Activated CD8-positive, alpha-beta memory T cell treated with anti-CD3 and anti-CD28 coated beads for 4 hours (primary cell): ENCODE results near the gene PGA3.
"Not testable (repeated sequence)": the region's sequence is repeated elsewhere in the genome, so short reads cannot be mapped to it uniquely, and the experiment has no call there.

Experiments used
- DNase-seq, 2 donors: peaks; one replicate each; pipeline ENCODE4 v3.0.0-alpha.2; 2020; ENCODE audit warnings: low read depth in 2 of 2

Gene PGA3

DNA sequence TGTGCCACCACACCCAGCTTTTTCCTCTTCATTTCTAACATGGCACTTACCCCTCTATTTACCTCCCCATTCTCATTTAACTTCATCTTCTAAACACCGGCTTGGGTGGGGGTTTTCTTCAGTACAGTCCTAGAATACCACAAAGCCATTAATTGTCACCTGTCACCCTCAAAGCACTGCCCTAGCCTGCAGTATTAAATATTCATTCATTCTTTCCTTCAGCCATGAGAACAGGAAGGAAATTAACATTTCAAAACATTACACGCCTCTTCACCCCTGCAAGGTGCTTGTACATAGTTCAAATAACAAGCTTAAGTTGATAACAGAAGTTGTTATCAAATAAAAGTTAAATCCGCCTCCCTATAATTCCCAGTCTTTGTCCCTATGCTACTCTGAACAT lies 31.4 kb upstream of the PGA3 start:
- no peak for DNase-seq

DNA sequence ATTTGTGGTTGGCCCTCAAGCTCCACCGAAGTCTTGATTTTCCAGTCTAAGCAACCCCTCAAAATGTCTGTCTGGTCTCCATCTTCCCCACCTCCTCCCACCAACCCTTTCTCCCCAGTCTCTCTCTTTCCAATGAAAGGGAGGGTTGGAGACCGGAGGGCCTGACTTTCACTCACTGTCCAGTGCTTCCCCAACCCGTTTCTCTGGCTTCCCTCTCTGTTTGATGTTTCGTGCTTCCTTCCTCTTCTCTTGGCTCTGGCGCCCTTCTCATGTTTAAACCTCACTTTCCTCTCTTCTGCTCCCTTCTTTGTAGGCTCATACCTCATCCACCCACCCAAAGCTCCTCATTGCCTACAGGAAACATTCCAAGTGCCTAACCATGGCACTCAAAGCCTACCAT lies 31.0 kb upstream of the PGA3 start:
- DNase-seq = no peak

DNA sequence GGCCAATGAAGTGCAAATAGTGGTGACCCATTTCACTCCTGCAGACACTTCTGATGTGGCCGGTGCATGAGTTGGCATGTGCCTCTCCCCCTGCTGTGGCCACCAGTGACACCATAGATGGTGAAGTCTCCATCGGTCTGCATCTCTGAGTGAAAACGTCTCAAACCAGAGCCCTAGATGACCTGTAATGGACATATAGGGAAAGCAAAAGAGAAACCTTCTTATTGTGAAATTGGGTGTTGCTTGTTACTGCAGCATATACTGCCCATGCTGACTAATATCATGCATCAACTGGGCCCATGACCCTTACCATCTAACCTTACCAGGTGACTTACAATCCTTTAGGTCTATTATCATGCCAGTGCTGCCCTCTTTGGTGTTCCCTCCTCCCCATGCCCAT lies 30.4 kb upstream of the PGA3 start:
- no peak for DNase-seq

DNA sequence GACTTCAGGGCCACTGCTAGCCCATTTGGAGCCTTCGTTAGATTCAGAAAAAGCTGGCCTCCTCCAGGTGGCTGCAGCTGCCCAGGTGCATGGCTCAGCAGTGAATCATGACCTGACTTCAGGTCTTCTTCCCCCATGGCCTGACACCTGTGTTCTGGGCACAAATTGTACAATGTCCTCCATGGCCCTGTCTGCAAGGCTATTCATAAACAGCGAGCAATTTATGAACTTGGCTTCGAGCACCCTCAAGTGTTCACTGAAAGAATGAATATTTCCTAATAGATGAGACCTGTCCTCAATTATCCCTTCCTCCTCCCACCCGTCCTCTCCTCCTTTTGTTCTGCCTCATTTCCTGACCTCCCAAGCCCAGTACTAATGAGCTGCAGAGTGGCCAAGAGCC lies 29.9 kb upstream of the PGA3 start:
- no peak for DNase-seq

DNA sequence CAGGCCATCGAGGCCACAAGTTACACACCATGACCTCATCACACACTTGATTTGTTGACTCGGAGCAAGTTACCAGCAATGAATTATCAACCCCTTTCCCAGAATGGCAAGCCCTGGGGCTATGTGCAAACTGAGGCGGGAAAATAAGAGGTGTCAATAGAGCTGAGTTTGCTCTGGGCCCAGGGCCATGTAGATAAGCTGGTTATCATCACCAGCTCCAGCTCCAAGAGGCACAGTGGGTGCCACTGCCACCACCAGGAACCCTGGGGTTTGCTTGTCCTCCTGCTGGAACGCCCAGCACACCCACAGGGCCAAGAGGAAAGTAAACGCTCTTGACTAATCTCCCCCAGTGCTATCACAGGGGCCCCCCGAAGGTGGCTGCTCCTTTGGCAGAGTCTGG lies 29.0 kb upstream of the PGA3 start:
- DNase-seq = no peak

DNA sequence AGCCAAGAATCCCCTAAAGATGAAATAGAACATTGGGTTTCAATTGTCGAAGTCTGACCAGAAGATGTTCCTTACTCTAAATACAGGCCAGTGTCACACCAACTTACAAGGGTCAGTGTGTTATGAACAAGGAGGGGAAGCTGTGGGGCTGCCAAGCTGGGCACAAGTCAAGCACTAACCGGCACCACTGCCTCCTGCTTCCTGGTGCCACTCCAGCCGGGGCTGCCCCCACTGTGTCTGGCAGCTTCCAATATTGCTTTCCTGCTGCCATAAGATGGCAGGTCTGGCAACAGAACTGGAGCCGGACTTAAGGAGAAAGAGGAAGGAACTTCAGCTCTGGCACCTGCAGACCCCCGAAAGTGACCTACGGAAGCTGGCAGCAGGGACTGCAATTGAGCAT lies 28.4 kb upstream of the PGA3 start:
- no peak for DNase-seq

DNA sequence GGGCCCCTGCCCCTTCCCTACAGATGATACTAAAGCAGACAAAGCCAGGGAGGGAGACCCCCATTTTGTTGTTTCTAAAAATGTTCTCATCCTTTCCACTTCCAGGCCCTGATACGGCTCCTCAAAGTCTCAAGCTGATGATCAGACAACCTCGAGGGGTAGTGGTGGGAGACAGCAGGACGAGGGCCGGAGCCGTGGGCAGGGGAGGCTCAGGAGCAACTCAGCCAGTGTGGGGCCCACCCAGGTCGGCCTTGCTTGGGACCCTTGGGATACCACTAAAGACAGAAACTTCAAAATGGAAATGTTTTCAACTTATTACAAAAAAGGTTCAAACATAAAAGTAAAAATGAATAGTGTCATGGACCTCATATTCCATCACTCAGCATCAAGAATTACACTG lies 26.9 kb upstream of the PGA3 start:
- no peak for DNase-seq

DNA sequence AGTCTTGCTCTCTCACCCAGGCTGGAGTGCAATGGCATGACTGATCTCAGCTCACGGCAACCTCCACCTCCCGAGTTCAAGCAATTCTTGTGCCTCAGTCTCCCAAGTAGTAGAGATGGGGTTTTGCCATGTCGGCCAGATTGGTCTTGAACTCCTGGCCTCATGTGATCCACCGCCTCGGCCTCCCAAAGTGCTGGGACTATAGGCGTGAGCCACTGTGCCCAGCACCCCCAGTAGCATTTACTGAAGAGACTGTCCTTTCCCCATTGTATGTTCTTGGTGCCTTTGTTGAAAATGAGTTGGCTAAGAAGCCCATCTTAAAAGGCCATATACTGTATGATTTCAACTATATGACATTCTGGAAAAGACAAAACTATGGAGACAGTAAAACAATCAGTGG lies 23.1 kb upstream of the PGA3 start:
- DNase-seq = not testable (repeated sequence)

DNA sequence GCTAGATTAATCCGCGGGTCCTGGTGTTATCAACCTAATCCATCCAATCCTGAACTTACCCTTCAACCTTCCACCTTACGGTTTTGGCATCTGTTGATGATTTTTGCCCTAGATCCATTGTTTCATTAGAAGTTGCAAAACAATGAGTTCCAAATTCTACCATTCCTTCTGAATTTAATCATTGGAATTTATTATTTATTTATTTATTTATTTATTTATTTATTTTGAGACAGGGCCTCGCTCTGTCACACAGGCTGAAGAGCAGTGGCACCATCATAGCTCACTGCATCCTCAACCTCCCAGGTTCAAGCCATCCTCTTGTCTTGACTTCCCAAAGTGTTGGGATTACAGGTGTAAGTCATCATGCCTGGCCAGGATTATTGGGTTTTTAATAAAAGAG lies 21.8 kb upstream of the PGA3 start:
- DNase-seq = no peak

DNA sequence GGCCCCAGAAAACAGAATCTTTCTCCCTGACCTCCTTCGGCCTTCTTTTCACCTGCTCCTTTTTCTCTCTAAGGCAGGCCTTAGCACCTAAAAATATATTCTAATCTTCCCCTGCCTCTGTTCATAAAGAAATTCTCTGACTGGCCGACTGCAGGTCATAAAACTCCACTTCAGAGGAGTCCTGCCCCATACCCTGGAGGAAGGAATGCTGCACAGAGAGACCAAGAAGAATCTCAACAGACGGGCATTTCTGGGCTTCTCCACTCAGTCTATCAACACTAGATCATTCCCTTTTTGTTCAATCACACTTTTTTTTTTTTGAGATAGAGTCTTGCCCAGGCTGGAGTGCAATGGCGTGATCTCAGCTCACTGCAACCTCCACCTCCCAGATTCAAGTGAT lies 19.7 kb upstream of the PGA3 start:
- DNase-seq = no peak

DNA sequence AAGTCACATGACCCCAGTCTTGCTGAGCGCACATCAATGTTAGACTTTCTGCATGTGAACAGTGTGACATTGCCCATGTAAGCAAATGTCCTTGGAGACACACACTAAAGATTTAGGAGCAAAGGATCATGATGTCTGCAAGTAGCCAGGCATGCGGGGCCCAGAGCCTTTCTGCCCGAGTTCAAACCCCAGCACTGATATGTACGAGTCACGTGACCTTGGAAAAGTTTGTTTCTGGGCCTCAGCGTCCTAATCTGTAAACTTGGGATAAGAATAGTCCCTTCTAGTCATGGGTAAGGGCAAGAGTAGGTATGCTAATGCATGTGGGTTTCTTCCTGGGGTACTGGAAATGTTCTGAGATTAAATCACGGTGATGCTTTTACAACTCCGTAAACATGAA lies 16.8 kb upstream of the PGA3 start:
- DNase-seq = no peak

DNA sequence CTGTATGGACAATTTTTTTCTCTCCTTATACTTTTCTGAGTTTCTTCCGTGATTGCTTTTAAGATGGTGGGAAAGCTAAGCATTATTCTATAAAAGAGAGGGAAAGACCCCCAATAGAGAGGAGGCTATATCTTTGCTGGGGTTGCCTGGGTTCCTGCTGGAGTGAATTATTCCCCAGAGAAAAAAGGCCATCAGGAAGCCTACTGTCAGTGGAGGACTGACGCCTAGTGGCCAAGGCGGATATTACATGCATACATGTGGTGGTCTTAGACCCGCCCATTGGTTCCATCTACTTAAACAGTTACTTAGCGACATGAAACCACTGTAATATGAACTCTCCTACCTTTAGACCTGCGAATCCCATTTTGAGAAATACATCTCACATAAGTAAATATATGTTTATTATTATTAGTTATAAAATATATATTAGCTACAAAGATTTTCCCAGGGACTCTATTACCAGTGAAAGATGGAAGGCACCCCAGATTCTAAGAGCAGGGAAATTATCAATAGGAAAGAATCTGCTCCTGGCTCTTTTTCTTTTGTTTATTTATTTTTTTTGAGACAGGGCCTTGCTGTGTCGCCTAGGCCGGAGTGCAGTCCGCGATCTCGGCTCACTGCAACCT lies 15.7 kb upstream of the PGA3 start:
- peak; percentile 56 to 73 for DNase-seq

DNA sequence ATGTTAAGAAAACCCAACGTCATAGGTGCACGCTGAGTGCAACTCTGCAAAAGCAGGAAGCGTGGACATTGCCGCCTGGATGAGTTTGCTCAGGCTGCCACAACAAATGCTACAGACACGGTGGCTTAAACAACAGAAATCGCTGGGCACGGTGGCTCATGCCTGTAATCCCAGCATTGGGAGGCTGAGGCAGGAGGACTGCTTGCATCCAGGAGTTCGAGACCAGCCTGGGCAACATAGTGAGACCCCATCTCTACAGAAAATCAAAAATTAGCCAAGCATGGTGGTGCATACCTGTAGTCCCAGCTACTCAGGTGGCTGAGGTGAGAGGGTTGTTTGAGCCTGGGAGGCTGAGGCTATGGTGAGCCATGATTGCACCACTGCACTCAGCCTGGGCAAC lies 13.4 kb upstream of the PGA3 start:
- DNase-seq = no peak

DNA sequence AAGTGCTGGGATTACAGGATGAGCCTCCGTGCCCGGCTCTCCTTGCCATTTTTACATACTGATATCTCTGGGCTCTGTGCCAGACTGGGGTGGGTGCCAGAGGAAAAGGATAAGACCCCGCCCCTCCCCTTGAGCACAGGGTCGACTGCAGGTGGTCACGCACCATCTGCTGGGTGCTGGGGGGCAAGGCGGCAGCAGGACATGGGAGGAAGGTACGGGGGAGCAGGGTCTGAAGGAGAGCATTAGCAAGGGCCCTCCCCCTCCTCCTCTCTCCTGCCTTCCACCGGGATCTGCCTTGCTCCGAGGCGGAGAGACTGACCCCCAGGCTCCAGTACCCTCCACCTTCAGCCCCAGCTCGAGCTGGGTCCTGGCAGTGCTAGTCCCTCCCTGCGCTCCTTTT lies 9.7 kb upstream of the PGA3 start:
- DNase-seq = no peak

DNA sequence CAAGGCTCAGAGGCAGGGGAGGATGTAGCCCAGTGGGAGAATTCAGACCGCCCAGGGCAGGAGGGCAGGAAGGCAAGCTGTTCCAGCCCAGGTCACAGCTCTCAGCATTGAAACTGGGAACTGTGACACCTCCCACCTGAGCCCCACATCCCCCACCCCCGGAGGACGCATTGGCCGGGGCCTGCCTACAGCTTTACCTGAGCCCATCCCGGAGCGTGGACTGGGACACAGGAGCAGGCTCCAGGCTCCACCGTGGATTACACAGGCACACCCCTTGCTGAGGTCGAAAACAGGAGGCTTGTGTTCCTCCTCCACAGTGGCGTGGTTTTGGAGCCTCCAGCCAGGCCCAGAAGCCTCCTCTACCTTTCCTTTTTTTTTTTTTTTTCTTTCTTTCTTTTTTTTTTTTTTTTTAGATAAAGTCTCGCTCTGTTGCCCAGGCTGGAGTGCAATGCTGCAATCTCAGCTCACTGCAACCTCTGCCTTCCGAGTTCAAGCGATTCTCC lies 9.1 kb upstream of the PGA3 start:
- DNase-seq = no peak

DNA sequence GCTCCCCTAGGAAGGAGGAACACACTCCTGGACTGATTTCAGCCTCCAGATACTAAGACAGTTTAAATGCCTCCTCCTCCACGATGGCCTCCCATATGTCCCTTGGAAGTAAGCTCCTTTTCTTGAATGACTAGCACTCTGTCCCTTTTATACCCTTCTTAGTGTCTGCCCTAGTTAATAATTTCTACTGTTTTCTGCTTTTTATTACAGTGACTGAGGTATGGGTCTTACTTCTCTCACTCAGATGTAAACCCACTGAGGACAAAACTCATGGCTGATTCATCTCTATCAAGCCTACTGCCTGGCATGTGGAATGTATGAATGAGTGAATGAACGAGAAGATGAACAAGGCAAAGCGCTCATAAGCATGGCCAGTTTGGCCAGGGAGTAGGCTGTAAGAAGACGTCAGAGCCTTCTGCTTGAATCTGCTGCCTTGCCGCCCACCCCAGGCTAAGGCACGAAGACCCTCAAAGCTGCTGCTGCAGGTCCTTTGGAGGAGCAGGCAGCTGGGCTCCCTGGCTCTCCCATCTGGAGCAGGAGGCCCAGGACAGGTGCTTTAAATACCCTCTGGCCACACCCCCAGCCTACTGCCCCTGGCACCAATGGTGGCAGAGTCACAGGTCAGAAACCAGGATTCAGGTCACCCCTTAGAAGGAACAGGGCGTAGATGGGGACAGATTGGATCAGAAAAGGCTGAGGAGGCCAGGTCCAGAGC lies 8.2 kb upstream of the PGA3 start:
- no peak for DNase-seq

DNA sequence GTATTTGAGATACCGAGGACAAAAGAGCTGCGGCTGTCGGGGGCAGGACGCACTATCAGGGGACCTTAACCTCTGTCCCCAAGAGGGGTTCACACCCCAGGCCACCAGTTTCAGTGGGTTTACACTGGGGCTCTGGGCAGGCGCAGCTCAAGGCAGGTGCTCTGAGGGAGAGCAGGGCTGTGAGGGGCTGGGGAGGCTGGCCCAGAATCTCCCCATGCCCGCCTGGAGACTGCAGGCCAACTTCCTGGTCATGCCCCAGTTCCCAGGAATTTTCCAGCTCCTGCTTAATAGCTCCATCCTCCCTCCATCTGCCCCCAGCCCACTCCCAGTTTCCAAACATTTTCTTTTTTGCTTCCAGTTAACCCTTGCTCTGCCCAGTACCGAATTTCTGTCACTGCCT lies 7.6 kb upstream of the PGA3 start:
- no peak for DNase-seq

DNA sequence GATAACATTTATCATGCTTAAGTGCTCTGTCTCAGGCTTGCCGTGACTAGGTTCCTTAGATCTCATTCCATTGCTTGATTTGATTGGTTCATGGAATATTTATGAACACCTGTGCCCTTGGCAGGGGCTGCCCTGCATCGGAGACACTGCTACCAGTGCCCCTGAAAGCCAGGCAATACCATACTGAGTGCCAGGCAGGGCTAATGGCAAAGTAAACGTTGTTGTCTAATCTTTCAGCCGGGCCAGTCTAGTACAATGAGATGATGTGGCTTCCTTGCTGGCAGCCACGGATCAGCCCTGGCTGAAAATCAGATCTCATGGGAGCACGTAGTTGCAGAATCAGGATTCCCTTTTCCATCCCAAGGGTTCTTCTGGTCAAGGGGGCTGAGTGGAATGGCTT lies 5.0 kb upstream of the PGA3 start:
- no peak for DNase-seq

DNA sequence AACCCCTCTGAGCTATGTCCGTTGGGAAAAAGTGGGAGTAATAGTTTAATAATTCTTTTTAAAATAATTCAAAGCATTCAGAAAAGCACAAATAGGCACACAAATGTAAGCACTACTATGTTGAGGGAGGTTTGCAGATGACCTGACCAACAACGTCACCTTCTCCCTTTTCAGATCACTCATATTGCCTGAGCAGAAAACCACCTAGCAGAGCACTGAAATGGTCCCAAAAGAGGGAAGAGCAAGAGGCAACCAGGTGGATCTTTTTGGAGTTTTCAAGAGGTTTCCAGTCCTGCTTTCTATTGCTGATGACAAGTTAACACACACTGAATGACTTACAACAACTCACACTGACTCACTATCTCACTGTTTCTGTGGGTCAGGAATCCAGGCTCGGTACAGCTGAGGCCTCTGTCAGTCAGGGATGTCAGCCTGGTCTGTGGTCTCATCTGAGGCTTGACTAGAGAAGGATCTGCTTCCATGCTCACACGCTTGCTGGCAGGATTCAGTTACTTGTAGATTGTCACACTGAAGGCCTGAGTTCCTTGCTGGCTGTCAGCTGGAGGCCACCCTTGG lies 4.3 kb upstream of the PGA3 start:
- DNase-seq = no peak

DNA sequence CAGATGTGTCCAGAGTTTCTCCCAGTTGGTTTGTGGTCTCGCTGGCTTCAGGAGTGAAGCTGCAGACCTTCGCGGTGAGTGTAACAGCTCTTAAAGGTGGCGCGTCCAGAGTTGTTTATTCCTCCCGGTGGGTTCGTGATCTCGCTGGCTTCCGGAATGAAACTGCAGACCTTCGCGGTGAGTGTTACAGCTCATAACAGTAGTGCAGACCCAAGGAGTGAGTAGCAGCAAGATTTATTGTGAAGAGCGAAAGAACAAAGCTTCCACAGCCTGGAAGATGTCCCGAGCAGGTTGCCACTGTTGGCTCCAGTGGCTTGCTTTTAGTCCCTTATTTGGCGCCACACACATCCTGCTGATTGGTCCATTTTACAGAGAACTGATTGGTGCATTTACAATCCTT lies 1.8 kb upstream of the PGA3 start:
- no peak for DNase-seq

DNA sequence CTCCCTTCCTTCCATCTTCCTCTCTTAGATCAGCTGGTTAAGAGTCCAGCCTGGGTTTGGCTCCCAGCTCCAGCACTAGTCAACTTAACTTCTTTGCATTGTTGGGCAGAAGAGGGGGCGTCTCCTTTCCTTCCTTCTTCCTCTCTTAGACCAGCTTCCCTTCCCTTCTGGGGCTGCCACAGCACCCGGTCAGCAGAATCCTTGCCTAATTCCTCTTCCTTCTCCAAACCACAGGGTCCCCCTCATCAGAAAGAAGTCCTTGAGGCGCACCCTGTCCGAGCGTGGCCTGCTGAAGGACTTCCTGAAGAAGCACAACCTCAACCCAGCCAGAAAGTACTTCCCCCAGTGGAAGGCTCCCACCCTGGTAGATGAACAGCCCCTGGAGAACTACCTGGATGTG lies 558 bp downstream of the PGA3 start:
- DNase-seq = not testable (repeated sequence)

DNA sequence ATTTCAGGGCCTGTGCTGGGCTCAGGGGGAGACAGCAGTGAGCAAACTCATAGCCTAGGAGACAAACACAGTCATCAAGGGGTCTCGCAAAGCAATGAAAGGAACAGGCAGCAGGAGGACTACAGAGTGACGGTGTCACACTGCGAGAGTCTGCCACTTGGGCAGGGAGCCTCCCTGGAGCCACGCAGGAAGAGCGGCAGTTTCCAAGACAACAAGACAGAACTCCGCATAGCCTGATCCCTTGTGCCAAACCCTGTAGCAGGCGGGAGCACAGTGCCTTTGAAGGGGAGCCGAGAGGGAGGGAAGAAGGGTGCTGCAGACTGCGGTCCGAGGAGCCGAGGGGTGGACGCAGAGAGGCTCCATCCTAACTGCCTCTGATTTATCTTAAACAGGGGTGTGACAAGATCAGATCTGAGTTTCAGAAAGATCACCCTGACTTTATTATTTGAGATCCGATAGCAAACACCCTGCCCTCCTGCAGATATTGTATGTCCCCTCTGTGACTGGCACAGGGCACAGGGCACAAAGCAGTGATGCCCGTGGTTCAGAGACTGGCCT lies 1.3 kb downstream of the PGA3 start:
- DNase-seq = not testable (repeated sequence)
